ENCODE measurements around the gene TTLL10. TPM values are rescaled to one million over a fixed set of nuclear protein-coding genes. Genes with fewer than 3 reads are reported as not detected.

TTLL10 gene
- total and polyA plus RNA-seq, 4 experiments from 2014 or later: 0.27 to 0.45 TPM; not detected in 2

GRCh38 chr1:1227386-1227785 is 53.7 kb downstream of the TTLL10 start:
- peaks cover 14 to 46% (median 28%) of the 10 kb centered on the region in 4 donors for H3K4me1 Mint-ChIP-seq
- peaks cover 22 to 48% of the 10 kb centered on the region in 2 donors for H3K36me3 Mint-ChIP-seq
- no peak overlapping the region for H3K27ac Mint-ChIP-seq
- peaks cover 0 to 6% (median 0%) of the 10 kb centered on the region in 8 donors for H3K9me3 Mint-ChIP-seq
- DNase-seq: no peak
- Histone ChIP-seq H3K27me3 (ENCODE audit: insufficient read depth, low read length) (no peaks in the 10 kb centered on the region), H3K4me1 (ENCODE audit: insufficient read depth, low read length) (peaks cover 20% of the 10 kb centered on the region), H3K36me3 (ENCODE audit: insufficient read depth, low read length) (peaks cover 46% of the 10 kb centered on the region), H3K27ac (ENCODE audit: low read depth, low read length) (no peak overlapping the region), H3K4me3 (ENCODE audit: low read length in 2 of 2) (no peak overlapping the region), H3K9me3 (ENCODE audit: control insufficient read depth in 1 of 2, low read length in 2 of 2) (no peaks in the 10 kb centered on the region)
- H3K27me3 Mint-ChIP-seq: no peaks in the 10 kb centered on the region
- CTCF ChIA-PET (ENCODE audit: partially characterized antibody): interaction anchor here (1.3 to 2.3 kb wide), 2 partner anchors 10 to 105 kb away, joined by 3 to 10 read pairs; no protein-coding TSS in a partner anchor
- no peak overlapping the region for H3K4me3 Mint-ChIP-seq
- intact Hi-C loops (cut with micrococcal nuclease): no loop called here
- POLR2A ChIA-PET (ENCODE audit: partially characterized antibody): interaction anchor here (1.2 to 2.1 kb wide), 2 partner anchors 12 to 13 kb away, joined by 3 to 7 read pairs; partner anchors contain the start of gene TNFRSF4

GRCh38 chr1:1228187-1228586 is 54.5 kb downstream of the TTLL10 start:
- Histone ChIP-seq H3K4me3 (ENCODE audit: low read length in 2 of 2) (no peak overlapping the region), H3K4me1 (ENCODE audit: insufficient read depth, low read length) (peaks cover 27% of the 10 kb centered on the region), H3K9me3 (ENCODE audit: control insufficient read depth in 1 of 2, low read length in 2 of 2) (no peaks in the 10 kb centered on the region), H3K27ac (ENCODE audit: low read depth, low read length) (no peak overlapping the region), H3K36me3 (ENCODE audit: insufficient read depth, low read length) (peaks cover 38% of the 10 kb centered on the region), H3K27me3 (ENCODE audit: insufficient read depth, low read length) (no peaks in the 10 kb centered on the region)
- ChIA-PET CTCF (ENCODE audit: partially characterized antibody) (interaction anchor here (2.3 kb wide), 1 partner anchor 106 kb away, joined by 10 read pairs; no protein-coding TSS in a partner anchor), POLR2A (ENCODE audit: partially characterized antibody) (interaction anchor here (0.6 to 1.2 kb wide), 2 partner anchors 9 to 12 kb away, joined by 3 read pairs; no protein-coding TSS in a partner anchor)
- no peak for DNase-seq
- Mint-ChIP-seq H3K4me3 (no peak overlapping the region), H3K27ac (peak overlapping the region in 1 of 7 donors; percentile 31), H3K36me3 (peaks cover 15 to 40% of the 10 kb centered on the region in 2 donors), H3K4me1 (peaks cover 10 to 40% (median 24%) of the 10 kb centered on the region in 4 donors), H3K27me3 (no peaks in the 10 kb centered on the region), H3K9me3 (peaks cover 0 to 4% (median 0%) of the 10 kb centered on the region in 8 donors)
- intact Hi-C loops (cut with micrococcal nuclease): no loop called here

- no peak overlapping the region for H3K4me3 Mint-ChIP-seq
- H3K4me1 Mint-ChIP-seq: peaks cover 15 to 44% (median 28%) of the 10 kb centered on the region in 4 donors
- H3K27me3 Mint-ChIP-seq: no peaks in the 10 kb centered on the region
- Histone ChIP-seq H3K4me3 (ENCODE audit: low read length in 2 of 2) (no peak overlapping the region), H3K9me3 (ENCODE audit: control insufficient read depth in 1 of 2, low read length in 2 of 2) (no peaks in the 10 kb centered on the region), H3K4me1 (ENCODE audit: insufficient read depth, low read length) (peaks cover 33% of the 10 kb centered on the region), H3K27me3 (ENCODE audit: insufficient read depth, low read length) (no peaks in the 10 kb centered on the region), H3K27ac (ENCODE audit: low read depth, low read length) (peak overlapping the region; percentile 15), H3K36me3 (ENCODE audit: insufficient read depth, low read length) (peaks cover 36% of the 10 kb centered on the region)
- CTCF ChIA-PET (ENCODE audit: partially characterized antibody): interaction anchor here (1.5 kb wide), 1 partner anchor 70 kb away, joined by 3 read pairs; no protein-coding TSS in a partner anchor
- H3K9me3 Mint-ChIP-seq: peaks cover 0 to 4% (median 0%) of the 10 kb centered on the region in 8 donors
- DNase-seq: no peak
- intact Hi-C loops (cut with micrococcal nuclease): no loop called here
- peaks cover 14 to 39% of the 10 kb centered on the region in 2 donors for H3K36me3 Mint-ChIP-seq
- POLR2A ChIA-PET (ENCODE audit: partially characterized antibody): interaction anchor here (1.2 kb wide), 1 partner anchor 13 kb away, joined by 3 read pairs; no protein-coding TSS in a partner anchor
- peak overlapping the region in 2 of 7 donors; percentile 31 to 68 for H3K27ac Mint-ChIP-seq
Observed at GRCh38 chr1:1228596-1229321, 55.1 kb downstream of the TTLL10 start.

GRCh38 chr1:1229770-1230169 is 56.1 kb downstream of the TTLL10 start:
- POLR2A ChIA-PET (ENCODE audit: partially characterized antibody): interaction anchor here (1.7 kb wide), 1 partner anchor 15 kb away, joined by 17 read pairs; the partner anchor contains the start of gene TNFRSF4
- Mint-ChIP-seq H3K27ac (peak overlapping the region in 6 of 7 donors; percentile 27 to 84 (median 68)), H3K27me3 (no peaks in the 10 kb centered on the region), H3K9me3 (peaks cover 0 to 4% (median 0%) of the 10 kb centered on the region in 8 donors), H3K4me3 (peak overlapping the region; percentile 4 to 71 (median 56)), H3K4me1 (peaks cover 15 to 51% (median 36%) of the 10 kb centered on the region in 4 donors), H3K36me3 (peaks cover 14 to 35% of the 10 kb centered on the region in 2 donors)
- peak overlapping the region; percentile 96 for H3K27ac ChIP-seq (ENCODE audit: low read depth, low read length)
- peaks cover 39% of the 10 kb centered on the region for H3K4me1 ChIP-seq (ENCODE audit: insufficient read depth, low read length)
- DNase-seq: no peak
- H3K36me3 ChIP-seq (ENCODE audit: insufficient read depth, low read length): peaks cover 34% of the 10 kb centered on the region
- intact Hi-C loops (cut with micrococcal nuclease): loop anchor here (2.0 to 5.0 kb wide), 3 partner anchors 15 to 113 kb away; partner anchors contain the start of genes C1orf159 and TNFRSF4
- no peaks in the 10 kb centered on the region for H3K27me3 ChIP-seq (ENCODE audit: insufficient read depth, low read length)
- CTCF ChIA-PET (ENCODE audit: partially characterized antibody): interaction anchor here (1.5 kb wide), 1 partner anchor 71 kb away, joined by 3 read pairs; no protein-coding TSS in a partner anchor
- H3K9me3 ChIP-seq (ENCODE audit: control insufficient read depth in 1 of 2, low read length in 2 of 2): no peaks in the 10 kb centered on the region
- no peak overlapping the region for H3K4me3 ChIP-seq (ENCODE audit: low read length in 2 of 2)

GRCh38 chr1:1230656-1231399 is 57.1 kb downstream of the TTLL10 start:
- Mint-ChIP-seq H3K27ac (peak overlapping the region; percentile 92 to 96 (median 95)), H3K36me3 (peaks cover 10 to 31% of the 10 kb centered on the region in 2 donors), H3K9me3 (peaks cover 0 to 4% (median 0%) of the 10 kb centered on the region in 8 donors), H3K27me3 (no peaks in the 10 kb centered on the region), H3K4me3 (peak overlapping the region; percentile 93 to 96 (median 94)), H3K4me1 (peaks cover 15 to 50% (median 32%) of the 10 kb centered on the region in 4 donors)
- intact Hi-C loops (cut with micrococcal nuclease): loop anchor here (2.0 to 5.0 kb wide), 3 partner anchors 16 to 114 kb away; partner anchors contain the start of genes C1orf159 and TNFRSF4
- no peaks in the 10 kb centered on the region for H3K27me3 ChIP-seq (ENCODE audit: insufficient read depth, low read length)
- ChIA-PET CTCF (ENCODE audit: partially characterized antibody) (interaction anchor here (1.0 to 1.7 kb wide), 3 partner anchors 15 to 108 kb away, joined by 3 to 5 read pairs (median 5); no protein-coding TSS in a partner anchor), POLR2A (ENCODE audit: partially characterized antibody) (interaction anchor here (0.6 to 2.4 kb wide), 12 partner anchors 12 to 144 kb away, joined by 3 to 19 read pairs (median 6); partner anchors contain the start of genes AURKAIP1, TNFRSF18, TNFRSF4 and UBE2J2)
- peaks cover 23% of the 10 kb centered on the region for H3K36me3 ChIP-seq (ENCODE audit: insufficient read depth, low read length)
- peak overlapping the region; percentile 67 to 92 for H3K4me3 ChIP-seq (ENCODE audit: low read length in 2 of 2)
- DNase-seq: peak in 1 of 5 donors; percentile 23
- H3K4me1 ChIP-seq (ENCODE audit: insufficient read depth, low read length): peaks cover 39% of the 10 kb centered on the region
- H3K27ac ChIP-seq (ENCODE audit: low read depth, low read length): peak overlapping the region; percentile 96
- no peaks in the 10 kb centered on the region for H3K9me3 ChIP-seq (ENCODE audit: control insufficient read depth in 1 of 2, low read length in 2 of 2)

- DNase-seq: peak; percentile 96 to 98 (median 96)
- H3K9me3 Mint-ChIP-seq: peaks cover 0 to 4% (median 0%) of the 10 kb centered on the region in 8 donors
Observed at GRCh38 chr1:1231400-1232207, 57.9 kb downstream of the TTLL10 start, which contains the start of gene SDF4. Gene SDF4 (minus strand): TSS chr1:1232001. CDS start chr1:1228772, 3,229 bp downstream.

More at GRCh38 chr1:1231400-1232207, 57.9 kb downstream of the TTLL10 start, which contains the start of gene SDF4:
- no peaks in the 10 kb centered on the region for H3K9me3 ChIP-seq (ENCODE audit: control insufficient read depth in 1 of 2, low read length in 2 of 2)
- H3K4me3 Mint-ChIP-seq: peak within 1 kb of the TSS; percentile 93 to 96 (median 94)
- H3K36me3 Mint-ChIP-seq: peaks cover 5 to 27% of the 10 kb centered on the region in 2 donors
- ChIA-PET CTCF (ENCODE audit: partially characterized antibody) (interaction anchor here (1.0 to 1.7 kb wide), 3 partner anchors 16 to 109 kb away, joined by 3 to 5 read pairs (median 5); no protein-coding TSS in a partner anchor), POLR2A (ENCODE audit: partially characterized antibody) (interaction anchor here (0.6 to 2.4 kb wide), 18 partner anchors 13 to 168 kb away, joined by 3 to 19 read pairs (median 4); partner anchors contain the start of genes AURKAIP1, CCNL2, TNFRSF18 and TNFRSF4)
- H3K4me3 ChIP-seq (ENCODE audit: low read length in 2 of 2): peak within 1 kb of the TSS; percentile 67 to 92
- intact Hi-C loops (cut with micrococcal nuclease): loop anchor here (1.0 to 5.0 kb wide), 5 partner anchors 17 to 115 kb away; partner anchors contain the start of genes C1orf159, PUSL1, TNFRSF4 and UBE2J2
- H3K4me1 Mint-ChIP-seq: peaks cover 15 to 49% (median 30%) of the 10 kb centered on the region in 4 donors
- H3K36me3 ChIP-seq (ENCODE audit: insufficient read depth, low read length): peaks cover 17% of the 10 kb centered on the region
- no peaks in the 10 kb centered on the region for H3K27me3 Mint-ChIP-seq
- peak within 1 kb of the TSS; percentile 92 to 96 (median 95) for H3K27ac Mint-ChIP-seq
- H3K27ac ChIP-seq (ENCODE audit: low read depth, low read length): peak within 1 kb of the TSS; percentile 96
- H3K4me1 ChIP-seq (ENCODE audit: insufficient read depth, low read length): peaks cover 39% of the 10 kb centered on the region
- H3K27me3 ChIP-seq (ENCODE audit: insufficient read depth, low read length): no peaks in the 10 kb centered on the region
